Prostate gland (tissue), 2 donors: Measurements from ENCODE around the gene TMEM51.

ENCODE experiments used
- POLR2A ChIP-seq: fragments of 450-650 bp; IDR thresholded peaks from one replicate; pipeline ENCODE4 v1.6.1; 2016; ENCODE audit warnings: antibody characterized with exemption, mild to moderate bottlenecking
- POLR2AphosphoS5 ChIP-seq: sonication (generic); formaldehyde crosslinking; IDR thresholded peaks from one replicate; pipeline ENCODE4 v1.6.1; 2017; ENCODE audit warnings: antibody characterized with exemption
- TF ChIP-seq, protein P1 (sequence below), 4 experiments: fragments of 200-600 bp in 2 of 4; fragments of 450-650 bp in 2 of 4; sonication (generic) in 2 of 4; IDR thresholded peaks; 1 replicate in 3 of 4; 2 replicates in 1 of 4; pipeline ENCODE4 v1.5.1; 2016 to 2019; ENCODE audit warnings: antibody characterized with exemption in 4 of 4, mild to moderate bottlenecking in 2 of 4, moderate library complexity in 2 of 4

DNA sequence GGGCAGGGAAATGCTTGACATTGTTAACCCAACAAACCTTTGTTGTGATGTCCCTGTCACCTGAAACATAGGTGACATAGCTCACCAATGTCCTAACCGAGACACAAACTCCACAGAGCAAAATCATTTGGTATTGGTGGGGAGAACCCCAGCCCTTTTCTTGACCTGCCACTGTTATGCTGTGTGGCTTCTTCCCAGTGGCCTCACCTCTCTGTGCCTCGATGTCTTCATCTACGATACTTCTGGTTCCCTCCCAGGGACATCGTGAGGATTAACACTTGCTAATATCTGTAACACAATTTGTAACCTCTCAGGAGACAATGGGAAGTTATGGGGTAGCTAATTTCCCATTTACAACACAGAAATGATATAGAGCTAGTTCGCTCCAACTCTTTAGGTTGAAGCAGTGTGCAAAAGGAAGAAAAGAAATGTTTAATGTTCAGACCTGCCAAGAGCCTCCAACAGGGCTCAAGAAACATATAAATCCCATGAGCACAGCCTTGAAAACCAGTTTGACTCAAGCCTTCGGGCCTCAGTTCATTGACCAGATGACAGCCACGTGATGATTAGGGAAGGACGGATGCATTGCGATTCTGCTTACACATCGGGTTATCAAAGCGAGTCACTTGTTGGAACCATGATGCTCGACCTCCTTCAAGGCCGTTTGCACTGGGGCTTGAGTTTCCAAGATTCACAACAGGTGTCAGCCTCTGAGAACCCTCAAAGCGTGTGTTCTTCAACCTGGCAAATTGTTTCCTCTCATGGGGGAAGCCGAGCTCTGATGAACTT, 37.8 kb upstream of the TMEM51 start:
- no peak for TF ChIP-seq POLR2AphosphoS5
- TF ChIP-seq, protein P1, sequence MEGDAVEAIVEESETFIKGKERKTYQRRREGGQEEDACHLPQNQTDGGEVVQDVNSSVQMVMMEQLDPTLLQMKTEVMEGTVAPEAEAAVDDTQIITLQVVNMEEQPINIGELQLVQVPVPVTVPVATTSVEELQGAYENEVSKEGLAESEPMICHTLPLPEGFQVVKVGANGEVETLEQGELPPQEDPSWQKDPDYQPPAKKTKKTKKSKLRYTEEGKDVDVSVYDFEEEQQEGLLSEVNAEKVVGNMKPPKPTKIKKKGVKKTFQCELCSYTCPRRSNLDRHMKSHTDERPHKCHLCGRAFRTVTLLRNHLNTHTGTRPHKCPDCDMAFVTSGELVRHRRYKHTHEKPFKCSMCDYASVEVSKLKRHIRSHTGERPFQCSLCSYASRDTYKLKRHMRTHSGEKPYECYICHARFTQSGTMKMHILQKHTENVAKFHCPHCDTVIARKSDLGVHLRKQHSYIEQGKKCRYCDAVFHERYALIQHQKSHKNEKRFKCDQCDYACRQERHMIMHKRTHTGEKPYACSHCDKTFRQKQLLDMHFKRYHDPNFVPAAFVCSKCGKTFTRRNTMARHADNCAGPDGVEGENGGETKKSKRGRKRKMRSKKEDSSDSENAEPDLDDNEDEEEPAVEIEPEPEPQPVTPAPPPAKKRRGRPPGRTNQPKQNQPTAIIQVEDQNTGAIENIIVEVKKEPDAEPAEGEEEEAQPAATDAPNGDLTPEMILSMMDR (IDR thresholded peaks at IDR 0.05), result no peak
- TF ChIP-seq POLR2A, result no peak
